GM12865 (cell line): ENCODE measurements around the gene SLC27A6.

ENCODE experiments used
- DNase-seq: peaks from one replicate; pipeline ENCODE4 v3.0.0; 2010; ENCODE audit warnings: low read depth
- H3K4me3 ChIP-seq: 2 replicates; pipeline ENCODE4 v1.5.1; 2011; ENCODE audit warnings: mild to moderate bottlenecking, low read depth, low read length, control low read depth
- TF ChIP-seq, protein P1 (sequence below): IDR thresholded peaks from 2 replicates; pipeline ENCODE4 v1.5.1; 2011; ENCODE audit warnings: low read length, control low read depth, low read depth, inconsistent platforms; ENCODE audit not compliant: insufficient read depth; ENCODE audit errors: missing control alignments

Gene SLC27A6

GRCh38 chr5:129063483-129064113 lies 98.3 kb downstream of the SLC27A6 start:
- no peak overlapping the region for H3K4me3 ChIP-seq
- DNase-seq, result no peak
- TF ChIP-seq, protein P1, sequence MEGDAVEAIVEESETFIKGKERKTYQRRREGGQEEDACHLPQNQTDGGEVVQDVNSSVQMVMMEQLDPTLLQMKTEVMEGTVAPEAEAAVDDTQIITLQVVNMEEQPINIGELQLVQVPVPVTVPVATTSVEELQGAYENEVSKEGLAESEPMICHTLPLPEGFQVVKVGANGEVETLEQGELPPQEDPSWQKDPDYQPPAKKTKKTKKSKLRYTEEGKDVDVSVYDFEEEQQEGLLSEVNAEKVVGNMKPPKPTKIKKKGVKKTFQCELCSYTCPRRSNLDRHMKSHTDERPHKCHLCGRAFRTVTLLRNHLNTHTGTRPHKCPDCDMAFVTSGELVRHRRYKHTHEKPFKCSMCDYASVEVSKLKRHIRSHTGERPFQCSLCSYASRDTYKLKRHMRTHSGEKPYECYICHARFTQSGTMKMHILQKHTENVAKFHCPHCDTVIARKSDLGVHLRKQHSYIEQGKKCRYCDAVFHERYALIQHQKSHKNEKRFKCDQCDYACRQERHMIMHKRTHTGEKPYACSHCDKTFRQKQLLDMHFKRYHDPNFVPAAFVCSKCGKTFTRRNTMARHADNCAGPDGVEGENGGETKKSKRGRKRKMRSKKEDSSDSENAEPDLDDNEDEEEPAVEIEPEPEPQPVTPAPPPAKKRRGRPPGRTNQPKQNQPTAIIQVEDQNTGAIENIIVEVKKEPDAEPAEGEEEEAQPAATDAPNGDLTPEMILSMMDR, result no peak

GRCh38 chr5:129065721-129066120 lies 100.4 kb downstream of the SLC27A6 start:
- DNase-seq, result no peak
- no peak overlapping the region for H3K4me3 ChIP-seq
- TF ChIP-seq, protein P1, result no peak

DNA sequence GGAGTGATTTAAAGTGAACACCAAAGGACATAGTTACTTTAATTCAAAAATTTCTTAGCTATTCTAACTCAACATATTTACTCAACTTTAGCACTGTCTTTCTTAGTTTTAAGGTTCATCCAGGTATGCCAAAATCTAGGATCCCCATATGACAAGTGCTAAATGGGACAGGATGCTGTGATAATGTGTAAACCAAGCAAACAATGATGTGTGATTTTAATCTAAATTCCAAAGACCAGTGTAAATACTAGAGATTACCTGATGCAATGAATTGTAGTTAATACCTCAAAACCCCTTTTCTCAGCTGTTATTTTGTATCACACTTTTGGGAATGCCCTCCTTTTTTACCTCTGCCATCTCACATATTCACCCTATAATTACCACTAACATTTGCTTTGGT lies 102.5 kb downstream of the SLC27A6 start:
- TF ChIP-seq, protein P1, result no peak
- DNase-seq, result no peak
- no peak overlapping the region for H3K4me3 ChIP-seq

DNA sequence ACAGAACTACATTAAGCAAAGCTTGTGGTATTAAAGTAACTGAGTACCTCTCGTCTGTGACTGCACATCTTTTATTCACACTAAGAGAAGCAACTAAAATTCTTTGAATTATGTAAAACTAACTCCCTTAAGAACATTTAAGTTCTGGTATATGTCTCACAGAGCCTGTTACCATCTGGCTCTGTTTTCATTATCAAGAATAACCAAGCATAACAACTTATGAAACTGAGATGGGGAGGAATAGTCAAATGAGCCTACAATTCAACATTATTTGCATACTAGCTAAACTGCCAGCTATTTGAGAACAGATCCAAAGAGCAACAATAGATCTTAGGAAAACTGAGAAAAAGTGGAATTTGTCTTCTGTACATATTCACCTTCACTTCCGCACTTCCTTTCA lies 104.0 kb downstream of the SLC27A6 start:
- no peak for DNase-seq
- no peak overlapping the region for H3K4me3 ChIP-seq
- TF ChIP-seq, protein P1, result no peak

DNA sequence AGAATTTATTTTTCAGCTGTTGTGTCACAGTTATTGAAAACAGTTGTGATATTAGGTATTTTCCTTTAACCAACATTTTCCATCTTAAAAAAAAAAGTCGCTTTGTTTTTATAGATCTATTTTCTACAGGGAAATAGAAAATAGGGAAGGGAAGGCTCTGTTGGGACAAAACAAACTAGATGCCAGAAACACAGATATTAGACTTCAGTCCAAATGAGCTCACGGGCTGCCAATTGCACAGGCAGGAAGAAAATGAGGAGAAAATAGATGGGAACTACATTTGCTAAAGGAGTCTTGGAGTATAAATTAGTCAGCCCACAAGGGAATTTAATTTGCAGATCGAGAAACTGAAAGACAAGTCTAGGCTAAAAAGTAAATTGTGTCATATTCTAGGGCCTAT lies 107.8 kb downstream of the SLC27A6 start:
- no peak for DNase-seq
- H3K4me3 ChIP-seq, result no peak overlapping the region
- TF ChIP-seq, protein P1, result no peak

DNA sequence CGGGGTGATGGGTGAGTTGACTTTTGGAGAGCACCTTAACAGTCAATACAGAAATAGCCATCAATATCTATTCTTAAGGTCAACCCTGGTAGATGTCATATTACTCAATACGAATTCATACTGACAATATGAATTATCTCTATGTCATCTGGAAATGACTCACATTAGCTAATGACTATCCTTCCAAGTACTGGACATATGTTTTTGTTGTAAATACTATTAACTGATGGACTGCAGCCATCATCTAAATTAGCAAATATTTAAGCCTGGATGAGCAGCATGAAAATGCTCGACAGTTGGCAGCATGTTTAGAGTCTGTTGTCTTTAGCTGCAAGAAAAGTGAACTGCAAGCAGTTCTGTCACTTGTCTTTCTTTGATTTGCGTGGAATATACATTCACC lies 109.6 kb downstream of the SLC27A6 start:
- DNase-seq, result no peak
- TF ChIP-seq, protein P1, result no peak
- no peak overlapping the region for H3K4me3 ChIP-seq

GRCh38 chr5:129077433-129078075 lies 112.3 kb downstream of the SLC27A6 start:
- H3K4me3 ChIP-seq, result no peak overlapping the region
- TF ChIP-seq, protein P1, result no peak
- no peak for DNase-seq
